T-helper 1 cell treated with Interleukin-12 subunit alpha and Interleukin-12 subunit beta and Interleukin-4 antibody, amounts not matched to agents 30 μg/mL and 1 μg/mL, for 36 hours (primary cell): Measurements from ENCODE around the gene QKI.
A peak's percentile ranks its signal among the peaks of the same experiment; 100 is the strongest.

ENCODE experiments used
- H3K27ac Mint-ChIP-seq: one replicate; pipeline ENCODE4 v1.8.0; 2021; ENCODE audit warnings: mild to moderate bottlenecking, mixed read lengths
- H3K27me3 Mint-ChIP-seq: one replicate; pipeline ENCODE4 v1.8.0; 2021; ENCODE audit warnings: low read depth, mixed read lengths
- H3K36me3 Mint-ChIP-seq: one replicate; pipeline ENCODE4 v1.8.0; 2021; ENCODE audit warnings: low read depth, mixed read lengths
- H3K4me1 Mint-ChIP-seq: one replicate; pipeline ENCODE4 v1.8.0; 2021; ENCODE audit warnings: low read depth, mixed read lengths
- H3K4me3 Mint-ChIP-seq: one replicate; pipeline ENCODE4 v1.8.0; 2021; ENCODE audit warnings: mild to moderate bottlenecking, moderate library complexity, mixed read lengths
- H3K9me3 Mint-ChIP-seq: one replicate; pipeline ENCODE4 v1.8.0; 2021; ENCODE audit warnings: mixed read lengths

QKI gene

GRCh38 chr6:163487606-163488005 lies 73.1 kb downstream of the QKI start:
- Mint-ChIP-seq H3K9me3 (no peaks in the 10 kb centered on the region), H3K27ac (no peak overlapping the region), H3K4me1 (peaks cover 17% of the 10 kb centered on the region), H3K27me3 (no peaks in the 10 kb centered on the region), H3K36me3 (peaks cover 2% of the 10 kb centered on the region), H3K4me3 (no peak overlapping the region)

- peaks cover 2% of the 10 kb centered on the region for H3K36me3 Mint-ChIP-seq
- H3K9me3 Mint-ChIP-seq, result no peaks in the 10 kb centered on the region
- no peak overlapping the region for H3K4me3 Mint-ChIP-seq
- H3K4me1 Mint-ChIP-seq, result peaks cover 17% of the 10 kb centered on the region
- H3K27ac Mint-ChIP-seq, result no peak overlapping the region
- no peaks in the 10 kb centered on the region for H3K27me3 Mint-ChIP-seq
Measured at GRCh38 chr6:163489584-163489983, 75.1 kb downstream of the QKI start.

- H3K27ac Mint-ChIP-seq, result no peak overlapping the region
- H3K9me3 Mint-ChIP-seq, result no peaks in the 10 kb centered on the region
- peaks cover 16% of the 10 kb centered on the region for H3K4me1 Mint-ChIP-seq
- H3K4me3 Mint-ChIP-seq, result no peak overlapping the region
- H3K36me3 Mint-ChIP-seq, result no peaks in the 10 kb centered on the region
- H3K27me3 Mint-ChIP-seq, result no peaks in the 10 kb centered on the region
Measured at GRCh38 chr6:163490826-163491577, 76.5 kb downstream of the QKI start.

- H3K9me3 Mint-ChIP-seq, result no peaks in the 10 kb centered on the region
- H3K27ac Mint-ChIP-seq, result no peak overlapping the region
- H3K4me1 Mint-ChIP-seq, result peaks cover 16% of the 10 kb centered on the region
- H3K4me3 Mint-ChIP-seq, result no peak overlapping the region
- H3K27me3 Mint-ChIP-seq, result no peaks in the 10 kb centered on the region
- H3K36me3 Mint-ChIP-seq, result no peaks in the 10 kb centered on the region
Measured at GRCh38 chr6:163491737-163492300, 77.3 kb downstream of the QKI start.

DNA sequence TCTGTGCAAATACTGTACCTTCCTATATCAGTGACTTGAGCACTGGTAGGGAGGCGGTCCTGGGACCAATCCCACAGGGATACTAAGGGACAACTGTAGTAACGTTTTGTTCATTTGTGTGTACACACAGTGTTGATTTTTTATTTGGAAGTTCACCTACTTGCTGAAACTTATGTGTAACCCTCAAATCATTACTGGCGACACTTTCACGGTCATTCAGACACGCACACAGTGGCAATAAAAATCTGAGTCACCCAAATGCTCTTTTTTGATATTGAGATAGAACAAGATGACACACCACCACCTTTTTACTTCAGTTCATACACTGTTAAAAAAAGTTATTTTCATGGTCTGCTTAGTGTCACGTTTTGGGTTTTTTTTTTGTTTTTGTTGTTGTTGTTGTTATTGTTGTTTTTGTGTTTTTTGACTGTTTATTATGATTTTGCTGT lies 79.8 kb downstream of the QKI start:
- no peaks in the 10 kb centered on the region for H3K36me3 Mint-ChIP-seq
- no peaks in the 10 kb centered on the region for H3K27me3 Mint-ChIP-seq
- no peak overlapping the region for H3K27ac Mint-ChIP-seq
- H3K9me3 Mint-ChIP-seq, result peaks cover 7% of the 10 kb centered on the region
- H3K4me3 Mint-ChIP-seq, result no peak overlapping the region
- H3K4me1 Mint-ChIP-seq, result peaks cover 13% of the 10 kb centered on the region

DNA sequence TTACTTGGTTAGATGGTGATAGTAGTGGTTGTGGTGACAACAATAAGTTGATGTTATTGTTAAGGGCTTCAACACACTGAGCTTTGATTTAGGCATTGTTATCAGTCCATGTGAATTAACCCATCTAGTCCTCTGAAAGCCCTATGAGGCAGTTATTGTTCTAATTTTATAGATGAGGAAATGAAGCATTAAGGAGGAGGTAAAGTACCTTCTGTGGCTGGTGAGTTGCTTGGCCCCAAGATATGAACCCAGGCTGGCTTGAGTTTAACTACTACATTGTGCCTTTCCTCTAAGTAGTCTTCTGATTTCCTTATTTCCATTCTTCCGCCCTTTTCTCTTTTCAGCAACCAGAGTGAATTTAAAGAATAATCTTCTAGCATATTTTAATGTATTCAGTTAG lies 81.7 kb downstream of the QKI start:
- no peak overlapping the region for H3K27ac Mint-ChIP-seq
- H3K4me1 Mint-ChIP-seq, result peaks cover 6% of the 10 kb centered on the region
- no peak overlapping the region for H3K4me3 Mint-ChIP-seq
- H3K9me3 Mint-ChIP-seq, result peaks cover 7% of the 10 kb centered on the region
- H3K27me3 Mint-ChIP-seq, result no peaks in the 10 kb centered on the region
- H3K36me3 Mint-ChIP-seq, result peaks cover 6% of the 10 kb centered on the region

DNA sequence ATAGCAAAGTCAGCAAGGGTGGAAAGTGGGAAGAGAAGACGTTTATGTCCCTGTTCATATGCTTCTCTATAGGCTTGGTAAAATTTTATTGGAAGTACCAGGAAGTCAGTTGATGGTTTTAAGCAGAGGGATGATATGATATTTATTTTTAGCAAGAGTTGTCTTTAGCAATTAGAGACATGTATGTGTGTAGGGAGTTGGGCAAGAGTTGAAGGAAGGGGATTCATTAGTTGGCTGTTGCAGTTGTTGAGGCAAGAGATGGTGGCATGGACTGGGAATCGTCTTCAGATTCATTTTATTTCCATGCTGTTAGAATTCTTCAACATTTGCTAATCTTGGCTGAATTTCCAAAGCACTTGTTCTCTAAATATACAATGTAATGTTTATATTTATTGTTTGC lies 85.6 kb downstream of the QKI start:
- Mint-ChIP-seq H3K36me3 (peaks cover 11% of the 10 kb centered on the region), H3K4me1 (peaks cover 9% of the 10 kb centered on the region), H3K27ac (no peak overlapping the region), H3K27me3 (no peaks in the 10 kb centered on the region), H3K9me3 (peaks cover 29% of the 10 kb centered on the region), H3K4me3 (no peak overlapping the region)

GRCh38 chr6:163501026-163501425 lies 86.5 kb downstream of the QKI start:
- Mint-ChIP-seq H3K27ac (no peak overlapping the region), H3K27me3 (no peaks in the 10 kb centered on the region), H3K4me1 (peaks cover 8% of the 10 kb centered on the region), H3K9me3 (peaks cover 38% of the 10 kb centered on the region), H3K36me3 (peaks cover 16% of the 10 kb centered on the region), H3K4me3 (no peak overlapping the region)

- no peaks in the 10 kb centered on the region for H3K27me3 Mint-ChIP-seq
- no peak overlapping the region for H3K4me3 Mint-ChIP-seq
- H3K27ac Mint-ChIP-seq, result no peak overlapping the region
- H3K4me1 Mint-ChIP-seq, result peaks cover 7% of the 10 kb centered on the region
- peaks cover 17% of the 10 kb centered on the region for H3K36me3 Mint-ChIP-seq
- H3K9me3 Mint-ChIP-seq, result peaks cover 40% of the 10 kb centered on the region
Measured at GRCh38 chr6:163501439-163501838, 86.9 kb downstream of the QKI start.

GRCh38 chr6:163504984-163505640 lies 90.6 kb downstream of the QKI start:
- H3K27ac Mint-ChIP-seq, result no peak overlapping the region
- peaks cover 22% of the 10 kb centered on the region for H3K36me3 Mint-ChIP-seq
- H3K4me1 Mint-ChIP-seq, result peaks cover 5% of the 10 kb centered on the region
- H3K4me3 Mint-ChIP-seq, result no peak overlapping the region
- no peaks in the 10 kb centered on the region for H3K27me3 Mint-ChIP-seq
- H3K9me3 Mint-ChIP-seq, result peaks cover 52% of the 10 kb centered on the region

- H3K4me1 Mint-ChIP-seq, result peaks cover 2% of the 10 kb centered on the region
- H3K9me3 Mint-ChIP-seq, result peaks cover 49% of the 10 kb centered on the region
- no peak overlapping the region for H3K27ac Mint-ChIP-seq
- no peaks in the 10 kb centered on the region for H3K27me3 Mint-ChIP-seq
- H3K36me3 Mint-ChIP-seq, result peaks cover 22% of the 10 kb centered on the region
- H3K4me3 Mint-ChIP-seq, result no peak overlapping the region
Measured at GRCh38 chr6:163507965-163508364, 93.4 kb downstream of the QKI start.

- peaks cover 6% of the 10 kb centered on the region for H3K9me3 Mint-ChIP-seq
- no peak overlapping the region for H3K4me3 Mint-ChIP-seq
- no peak overlapping the region for H3K27ac Mint-ChIP-seq
- H3K27me3 Mint-ChIP-seq, result no peaks in the 10 kb centered on the region
- peaks cover 5% of the 10 kb centered on the region for H3K36me3 Mint-ChIP-seq
- H3K4me1 Mint-ChIP-seq, result peaks cover 6% of the 10 kb centered on the region
Measured at GRCh38 chr6:163513003-163513402, 98.5 kb downstream of the QKI start.

- peaks cover 6% of the 10 kb centered on the region for H3K4me1 Mint-ChIP-seq
- no peak overlapping the region for H3K4me3 Mint-ChIP-seq
- H3K27ac Mint-ChIP-seq, result no peak overlapping the region
- H3K36me3 Mint-ChIP-seq, result peaks cover 2% of the 10 kb centered on the region
- H3K27me3 Mint-ChIP-seq, result no peaks in the 10 kb centered on the region
- peaks cover 3% of the 10 kb centered on the region for H3K9me3 Mint-ChIP-seq
Measured at GRCh38 chr6:163513570-163514166, 99.2 kb downstream of the QKI start.

DNA sequence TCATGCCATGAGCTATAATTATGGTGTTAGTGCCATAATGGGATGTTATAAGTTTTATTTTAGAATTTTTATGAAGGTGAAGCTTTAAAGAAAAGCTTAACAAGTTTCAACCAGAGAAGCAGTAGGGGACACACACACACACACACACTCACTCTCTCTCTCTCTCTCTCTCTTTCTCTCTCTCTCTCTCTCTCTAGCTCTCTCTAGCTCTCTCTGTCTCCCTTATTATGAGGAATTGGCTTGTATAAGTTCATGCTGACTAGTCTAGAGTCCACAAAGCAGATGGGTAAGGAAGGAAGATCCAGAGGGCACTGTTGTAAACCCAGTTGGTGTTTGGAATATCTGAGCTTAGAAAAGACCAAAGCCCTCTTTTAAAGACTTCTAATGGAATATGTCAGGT lies 102.4 kb downstream of the QKI start:
- peaks cover 2% of the 10 kb centered on the region for H3K36me3 Mint-ChIP-seq
- peak overlapping the region; percentile 41 for H3K27ac Mint-ChIP-seq
- H3K4me3 Mint-ChIP-seq, result no peak overlapping the region
- H3K27me3 Mint-ChIP-seq, result no peaks in the 10 kb centered on the region
- no peaks in the 10 kb centered on the region for H3K9me3 Mint-ChIP-seq
- H3K4me1 Mint-ChIP-seq, result peaks cover 6% of the 10 kb centered on the region

DNA sequence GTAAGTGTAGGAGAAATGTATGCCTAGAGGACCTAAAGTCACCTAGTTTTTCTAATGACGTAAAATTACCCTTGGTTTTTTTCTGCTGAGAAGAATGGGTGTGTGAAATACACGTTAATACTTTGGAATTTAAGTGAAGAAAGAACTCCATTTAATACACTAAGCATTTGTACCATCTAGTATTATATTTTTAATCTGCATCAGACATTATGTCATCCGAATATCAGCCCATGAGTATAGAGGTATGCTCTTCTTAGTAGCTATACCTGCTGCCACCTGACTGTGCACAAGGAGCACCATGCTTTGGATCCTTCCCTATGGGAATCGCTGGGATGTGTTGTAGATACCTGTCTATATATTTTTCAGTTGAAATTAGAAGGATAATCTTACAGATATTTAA lies 106.4 kb downstream of the QKI start:
- no peaks in the 10 kb centered on the region for H3K9me3 Mint-ChIP-seq
- H3K4me1 Mint-ChIP-seq, result peaks cover 6% of the 10 kb centered on the region
- no peak overlapping the region for H3K4me3 Mint-ChIP-seq
- H3K27me3 Mint-ChIP-seq, result no peaks in the 10 kb centered on the region
- H3K27ac Mint-ChIP-seq, result no peak overlapping the region
- peaks cover 2% of the 10 kb centered on the region for H3K36me3 Mint-ChIP-seq
